B cell (primary cell): ENCODE measurements around the gene SSPN. TPM values are rescaled to one million over a fixed set of nuclear protein-coding genes. Genes with fewer than 3 reads are reported as not detected.

Source experiments
- ATAC-seq: fragments of 200-7000 bp; cut with Tn5 transposase; one replicate; pipeline ENCODE4 v1.10.0; 2021; ENCODE audit warnings: low read depth, mild to moderate bottlenecking, moderate number of reproducible peaks, moderate library complexity
- CTCF ChIA-PET: fragments of 350-600 bp; sonication (Branson Sonifier 250); formaldehyde crosslinking; loops from one replicate; lab custom pipeline; 2021; ENCODE audit warnings: antibody characterized with exemption, inconsistent platforms; lab: Charles Lee
- POLR2A ChIA-PET: fragments of 350-600 bp; sonication (Branson Sonifier 250); formaldehyde crosslinking; loops from one replicate; lab custom pipeline; 2021; ENCODE audit warnings: antibody characterized with exemption; lab: Charles Lee
- DNase-seq: peaks from one replicate; pipeline ENCODE4 v3.0.0; 2013
- H2AFZ ChIP-seq: 2 replicates; pipeline ENCODE4 v1.6.1; 2012; ENCODE audit warnings: mild to moderate bottlenecking, low read depth, low read length; ENCODE audit not compliant: insufficient read depth, poor library complexity, severe bottlenecking
- H3K27ac ChIP-seq, 2 donors: 1 replicate in 1 of 2; 2 replicates in 1 of 2; pipeline ENCODE4 v1.5.1; 2012 to 2013; ENCODE audit warnings: low read length in 2 of 2, mild to moderate bottlenecking in 2 of 2, moderate library complexity in 1 of 2
- H3K27me3 ChIP-seq, 4 experiments: fragments of 200-600 bp in 1 of 4; sonication (generic) in 1 of 4; replicated peaks in 1 of 4; 1 replicate in 2 of 4; 2 replicates in 2 of 4; pipeline versions ENCODE4 v1.6.1 to v1.7.0; 2013 to 2016; ENCODE audit warnings: low read length in 3 of 4, mild to moderate bottlenecking in 2 of 4, mixed read lengths in 1 of 4, moderate library complexity in 1 of 4; ENCODE audit not compliant: insufficient read depth in 4 of 4, control insufficient read depth in 3 of 4; ENCODE audit errors: control extremely low read depth in 1 of 4
- H3K36me3 ChIP-seq, 2 experiments: replicated peaks in 1 of 2; 1 replicate in 1 of 2; 2 replicates in 1 of 2; pipeline versions ENCODE4 v1.6.1 to v1.7.1; 2013; ENCODE audit warnings: low read length in 1 of 2; ENCODE audit not compliant: insufficient read depth in 2 of 2, control insufficient read depth in 1 of 2; ENCODE audit errors: control extremely low read depth in 1 of 2, extremely low read depth in 1 of 2
- H3K4me1 ChIP-seq, 2 donors: fragments of 200-600 bp in 1 of 2; sonication (generic) in 1 of 2; 1 replicate in 1 of 2; 2 replicates in 1 of 2; pipeline versions ENCODE4 v1.5.1 to v1.6.1; 2013 to 2017; ENCODE audit warnings: low read length in 2 of 2; ENCODE audit not compliant: control insufficient read depth in 2 of 2, insufficient read depth in 2 of 2
- H3K4me2 ChIP-seq: replicated peaks from 2 replicates; pipeline ENCODE3; 2012; ENCODE audit warnings: mild to moderate bottlenecking, low read depth, low read length; ENCODE audit not compliant: poor library complexity, severe bottlenecking
- H3K4me3 ChIP-seq, 5 experiments: fragments of 200-600 bp in 1 of 5; sonication (generic) in 1 of 5; 1 replicate in 3 of 5; 2 replicates in 2 of 5; pipeline versions ENCODE4 v1.5.1 to v1.7.0; 2011 to 2016; ENCODE audit warnings: low read length in 4 of 5, mild to moderate bottlenecking in 4 of 5, low read depth in 2 of 5, control low read depth in 1 of 5, moderate library complexity in 1 of 5; ENCODE audit not compliant: insufficient read depth in 1 of 5; ENCODE audit errors: control extremely low read depth in 1 of 5, extremely low read depth in 1 of 5
- H3K79me2 ChIP-seq: fragments of 200-600 bp; sonication (generic); one replicate; pipeline ENCODE4 v1.6.0; 2016; ENCODE audit warnings: low read length; ENCODE audit not compliant: control insufficient read depth, insufficient read depth
- H3K9ac ChIP-seq: fragments of 200-600 bp; sonication (generic); 2 replicates; pipeline ENCODE4 v1.6.1; 2017; ENCODE audit warnings: mild to moderate bottlenecking, low read length, moderate library complexity
- H3K9me3 ChIP-seq, 3 donors: one replicate each; pipeline versions ENCODE4 v1.6.1 to v1.7.1; 2013; ENCODE audit warnings: low read length in 2 of 3; ENCODE audit not compliant: control insufficient read depth in 2 of 3, insufficient read depth in 1 of 3; ENCODE audit errors: control extremely low read depth in 1 of 3
- H4K20me1 ChIP-seq: 2 replicates; pipeline ENCODE4 v1.6.0; 2012; ENCODE audit warnings: mild to moderate bottlenecking, low read length; ENCODE audit not compliant: insufficient read depth, control insufficient read depth, poor library complexity, severe bottlenecking
- H3K27ac Mint-ChIP-seq: one replicate; pipeline ENCODE4 v1.8.0; 2021; ENCODE audit warnings: mixed read lengths
- H3K27me3 Mint-ChIP-seq: one replicate; pipeline ENCODE4 v1.8.0; 2021; ENCODE audit warnings: mixed read lengths
- H3K4me1 Mint-ChIP-seq: one replicate; pipeline ENCODE4 v1.8.0; 2021; ENCODE audit warnings: mixed read lengths
- H3K4me3 Mint-ChIP-seq: one replicate; pipeline ENCODE4 v1.8.0; 2021; ENCODE audit warnings: mixed read lengths
- H3K9me3 Mint-ChIP-seq: one replicate; pipeline ENCODE4 v1.8.0; 2022; ENCODE audit warnings: mixed read lengths; ENCODE audit not compliant: insufficient read depth
- EZH2 ChIP-seq: IDR thresholded peaks from 2 replicates; pipeline ENCODE4 v1.6.1; 2012; ENCODE audit warnings: borderline replicate concordance, low read depth, mild to moderate bottlenecking, moderate library complexity, low read length; ENCODE audit not compliant: insufficient read depth, poor library complexity, severe bottlenecking
- whole genome bisulfite sequencing: methylation state at CpG from one replicate; pipeline ENCODE4 v1.1.5; 2013; ENCODE audit warnings: missing lambda C conversion rate; ENCODE audit not compliant: insufficient coverage; 5-methylcytosine and 5-hydroxymethylcytosine counted together
- intact Hi-C: fragments of 100-400 bp; cut with micrococcal nuclease; formaldehyde crosslinking; loops from one replicate; pipeline ENCODE4 v1.10.0; 2022
- polyA plus RNA-seq: library from polyadenylated mRNA; depleted of rRNA; stranded (reverse); fragments of >200 nt; gene quantifications from 2 replicates; pipeline ENCODE4 v1.2.3, GENCODE V29; 2012
- total RNA-seq, 2 donors: library from RNA; stranded (reverse); fragments of 120-200 nt in 1 of 2; gene quantifications; 1 replicate in 1 of 2; 2 replicates in 1 of 2; pipeline versions ENCODE4 v1.2.3 to v1.2.4, GENCODE V29; 2013 to 2022
- TF ChIP-seq, protein P1 (sequence below): fragments of 200-600 bp; IDR thresholded peaks from one replicate; pipeline ENCODE4 v1.8.0; 2022; ENCODE audit warnings: antibody characterized with exemption, mild to moderate bottlenecking

SSPN gene
- total and polyA plus RNA-seq, 2 donors (not counting 1 experiment from before 2014, with no cell fraction given): 18.3 to 19.6 TPM

DNA sequence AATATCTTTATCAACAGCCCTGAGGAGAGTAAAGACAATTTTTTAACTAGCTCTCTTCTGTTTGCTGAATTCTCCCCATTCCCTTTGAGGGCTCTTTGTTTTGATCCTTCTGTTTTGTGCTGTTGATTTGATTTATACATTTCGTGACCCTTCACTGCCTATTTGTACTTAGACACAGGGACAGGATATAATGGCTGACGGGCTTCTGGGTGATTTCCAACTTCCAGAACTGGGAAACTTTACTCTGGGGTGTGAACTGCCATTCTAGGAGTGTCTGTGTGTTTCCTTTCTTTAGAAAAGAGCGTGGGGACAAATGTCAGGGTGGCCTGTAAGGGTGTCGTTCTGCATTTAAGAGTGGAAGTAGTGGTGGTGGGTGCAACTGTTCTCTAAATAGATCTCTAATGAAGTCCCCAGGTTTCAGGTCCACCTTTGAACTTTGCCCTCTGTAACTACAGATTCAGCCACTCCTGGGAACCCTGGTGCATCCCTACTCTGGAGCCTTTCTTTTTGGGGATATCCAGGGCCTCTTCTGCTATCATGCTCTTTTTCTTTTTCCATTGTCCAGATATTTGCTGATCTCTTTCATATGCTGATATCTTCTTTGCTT is 22.3 kb upstream of the SSPN start:
- Histone ChIP-seq H3K36me3 (no peaks in the 10 kb centered on the region), H3K27ac (no peak overlapping the region), H3K27me3 (no peaks in the 10 kb centered on the region), H3K4me1 (peaks cover 4 to 5% of the 10 kb centered on the region in 2 donors), H4K20me1 (no peaks in the 10 kb centered on the region), H3K79me2 (no peaks in the 10 kb centered on the region), H3K9ac (no peak overlapping the region), H3K9me3 (no peaks in the 10 kb centered on the region), H3K4me3 (no peak overlapping the region), H3K4me2 (no peak overlapping the region), H2AFZ (no peak overlapping the region)
- ATAC-seq (no peak), DNase-seq (no peak)
- intact Hi-C loops: no loop called here
- ChIA-PET CTCF (no interaction called here), POLR2A (no interaction called here)
- H3K4me1 Mint-ChIP-seq: peaks cover 20% of the 10 kb centered on the region
- no peaks in the 10 kb centered on the region for H3K27me3 Mint-ChIP-seq
- no peak for TF ChIP-seq EZH2
- TF ChIP-seq, protein P1, sequence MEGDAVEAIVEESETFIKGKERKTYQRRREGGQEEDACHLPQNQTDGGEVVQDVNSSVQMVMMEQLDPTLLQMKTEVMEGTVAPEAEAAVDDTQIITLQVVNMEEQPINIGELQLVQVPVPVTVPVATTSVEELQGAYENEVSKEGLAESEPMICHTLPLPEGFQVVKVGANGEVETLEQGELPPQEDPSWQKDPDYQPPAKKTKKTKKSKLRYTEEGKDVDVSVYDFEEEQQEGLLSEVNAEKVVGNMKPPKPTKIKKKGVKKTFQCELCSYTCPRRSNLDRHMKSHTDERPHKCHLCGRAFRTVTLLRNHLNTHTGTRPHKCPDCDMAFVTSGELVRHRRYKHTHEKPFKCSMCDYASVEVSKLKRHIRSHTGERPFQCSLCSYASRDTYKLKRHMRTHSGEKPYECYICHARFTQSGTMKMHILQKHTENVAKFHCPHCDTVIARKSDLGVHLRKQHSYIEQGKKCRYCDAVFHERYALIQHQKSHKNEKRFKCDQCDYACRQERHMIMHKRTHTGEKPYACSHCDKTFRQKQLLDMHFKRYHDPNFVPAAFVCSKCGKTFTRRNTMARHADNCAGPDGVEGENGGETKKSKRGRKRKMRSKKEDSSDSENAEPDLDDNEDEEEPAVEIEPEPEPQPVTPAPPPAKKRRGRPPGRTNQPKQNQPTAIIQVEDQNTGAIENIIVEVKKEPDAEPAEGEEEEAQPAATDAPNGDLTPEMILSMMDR: no peak
- H3K9me3 Mint-ChIP-seq: no peaks in the 10 kb centered on the region
- 50% methylated on average over 1 of the region's 4 CpGs for WGBS
- H3K27ac Mint-ChIP-seq: peak overlapping the region; percentile 22
- no peak overlapping the region for H3K4me3 Mint-ChIP-seq

GRCh38 chr12:26176725-26177124 is 18.6 kb upstream of the SSPN start:
- H3K36me3 ChIP-seq: no peaks in the 10 kb centered on the region
- peaks cover 4 to 5% of the 10 kb centered on the region in 2 donors for H3K4me1 ChIP-seq
- no peak overlapping the region for H3K9ac ChIP-seq
- ChIA-PET POLR2A (interaction anchor here (0.6 to 2.2 kb wide), 2 partner anchors 20 to 111 kb away, joined by 3 to 5 read pairs; no protein-coding TSS in a partner anchor), CTCF (no interaction called here)
- no peaks in the 10 kb centered on the region for H3K9me3 ChIP-seq
- no peaks in the 10 kb centered on the region for H3K27me3 Mint-ChIP-seq
- DNase-seq (no peak), ATAC-seq (no peak)
- intact Hi-C loops: no loop called here
- H3K27me3 ChIP-seq: no peaks in the 10 kb centered on the region
- no peak overlapping the region for H3K4me3 Mint-ChIP-seq
- no peak overlapping the region for H2AFZ ChIP-seq
- H4K20me1 ChIP-seq: no peaks in the 10 kb centered on the region
- 93% methylated on average over 3 of the region's 4 CpGs for WGBS
- H3K79me2 ChIP-seq: no peaks in the 10 kb centered on the region
- no peaks in the 10 kb centered on the region for H3K9me3 Mint-ChIP-seq
- H3K4me1 Mint-ChIP-seq: peaks cover 20% of the 10 kb centered on the region
- TF ChIP-seq, protein P1: no peak
- TF ChIP-seq EZH2: no peak
- H3K4me3 ChIP-seq: no peak overlapping the region
- H3K27ac Mint-ChIP-seq: no peak overlapping the region
- no peak overlapping the region for H3K27ac ChIP-seq
- H3K4me2 ChIP-seq: no peak overlapping the region
